ENCODE measurements around the gene SLC39A3.

DNA sequence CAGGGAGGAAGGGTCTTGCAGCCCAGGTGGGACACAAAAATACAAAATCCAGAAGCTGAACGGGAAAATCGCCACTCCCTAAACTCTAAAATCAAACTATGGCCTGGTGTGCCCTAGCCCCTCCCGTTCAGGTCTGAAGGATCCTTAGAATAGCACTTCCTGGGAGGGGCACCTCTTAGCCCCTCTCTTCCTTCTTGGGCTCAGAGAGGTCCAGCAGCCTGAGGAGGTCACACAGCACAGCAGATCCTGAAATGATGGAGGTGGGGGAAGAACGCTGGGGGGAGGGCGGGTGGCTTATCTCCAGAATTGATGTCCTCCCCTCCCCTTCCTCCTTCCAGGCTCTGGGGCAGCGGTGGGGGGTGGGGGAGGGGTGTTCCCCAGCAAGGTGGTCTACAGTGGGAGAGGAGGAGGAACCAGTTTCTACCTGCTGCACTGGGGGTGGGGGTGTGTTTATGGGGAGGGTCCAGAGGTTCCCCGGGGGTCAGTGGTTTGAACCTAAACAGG lies 20.5 kb downstream of the SLC39A3 start:
- no peak for TF ChIP-seq POLR2A (IDR thresholded peaks at IDR 0.05)
- TF ChIP-seq, protein P1, sequence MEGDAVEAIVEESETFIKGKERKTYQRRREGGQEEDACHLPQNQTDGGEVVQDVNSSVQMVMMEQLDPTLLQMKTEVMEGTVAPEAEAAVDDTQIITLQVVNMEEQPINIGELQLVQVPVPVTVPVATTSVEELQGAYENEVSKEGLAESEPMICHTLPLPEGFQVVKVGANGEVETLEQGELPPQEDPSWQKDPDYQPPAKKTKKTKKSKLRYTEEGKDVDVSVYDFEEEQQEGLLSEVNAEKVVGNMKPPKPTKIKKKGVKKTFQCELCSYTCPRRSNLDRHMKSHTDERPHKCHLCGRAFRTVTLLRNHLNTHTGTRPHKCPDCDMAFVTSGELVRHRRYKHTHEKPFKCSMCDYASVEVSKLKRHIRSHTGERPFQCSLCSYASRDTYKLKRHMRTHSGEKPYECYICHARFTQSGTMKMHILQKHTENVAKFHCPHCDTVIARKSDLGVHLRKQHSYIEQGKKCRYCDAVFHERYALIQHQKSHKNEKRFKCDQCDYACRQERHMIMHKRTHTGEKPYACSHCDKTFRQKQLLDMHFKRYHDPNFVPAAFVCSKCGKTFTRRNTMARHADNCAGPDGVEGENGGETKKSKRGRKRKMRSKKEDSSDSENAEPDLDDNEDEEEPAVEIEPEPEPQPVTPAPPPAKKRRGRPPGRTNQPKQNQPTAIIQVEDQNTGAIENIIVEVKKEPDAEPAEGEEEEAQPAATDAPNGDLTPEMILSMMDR (IDR thresholded peaks at IDR 0.05) = no peak

All from sigmoid colon (tissue), 3 donors.